Fibroblast of skin of left quadriceps (primary cell): ENCODE results near the gene LAMA3.

Experiments used
- DNase-seq, 2 experiments: peaks; one replicate each; pipeline ENCODE4 v3.0.0-alpha.2; 2013; ENCODE audit warnings: low read depth in 2 of 2

The LAMA3 gene

GRCh38 chr18:23875966-23876895, 187.0 kb downstream of the LAMA3 start:
- no peak for DNase-seq

GRCh38 chr18:23876921-23877320, 187.7 kb downstream of the LAMA3 start:
- DNase-seq = no peak

- DNase-seq = no peak
Measured at GRCh38 chr18:23877371-23877770, 188.1 kb downstream of the LAMA3 start.

- no peak for DNase-seq
Measured at GRCh38 chr18:23878336-23878900, 189.2 kb downstream of the LAMA3 start.

- DNase-seq = no peak
Measured at GRCh38 chr18:23879126-23879525, 189.9 kb downstream of the LAMA3 start.

- DNase-seq = no peak
Measured at GRCh38 chr18:23879544-23879943, 190.3 kb downstream of the LAMA3 start.

- no peak for DNase-seq
Measured at GRCh38 chr18:23879966-23880565, 190.8 kb downstream of the LAMA3 start.

- DNase-seq = no peak
Measured at GRCh38 chr18:23880931-23881617, 191.8 kb downstream of the LAMA3 start.

- no peak for DNase-seq
Measured at GRCh38 chr18:23881778-23882177, 192.5 kb downstream of the LAMA3 start.

- no peak for DNase-seq
Measured at GRCh38 chr18:23882616-23883276, 193.5 kb downstream of the LAMA3 start.

GRCh38 chr18:23883277-23883790, 194.1 kb downstream of the LAMA3 start:
- DNase-seq = no peak

- DNase-seq = no peak
Measured at GRCh38 chr18:23884681-23885375, 195.6 kb downstream of the LAMA3 start.

GRCh38 chr18:23885750-23886149, 196.5 kb downstream of the LAMA3 start:
- no peak for DNase-seq

- no peak for DNase-seq
Measured at GRCh38 chr18:23887035-23887434, 197.8 kb downstream of the LAMA3 start.

- no peak for DNase-seq
Measured at GRCh38 chr18:23887493-23887892, 198.2 kb downstream of the LAMA3 start.

GRCh38 chr18:23888881-23889280, 199.6 kb downstream of the LAMA3 start:
- no peak for DNase-seq

GRCh38 chr18:23889907-23890306, 200.7 kb downstream of the LAMA3 start:
- DNase-seq = no peak

- DNase-seq = peak; percentile 28 to 32
Measured at GRCh38 chr18:23890589-23890988, 201.3 kb downstream of the LAMA3 start.

GRCh38 chr18:23893653-23894052, 204.4 kb downstream of the LAMA3 start:
- no peak for DNase-seq

- no peak for DNase-seq
Measured at GRCh38 chr18:23894661-23895175, 205.5 kb downstream of the LAMA3 start.

- DNase-seq = no peak
Measured at GRCh38 chr18:23897291-23897690, 208.0 kb downstream of the LAMA3 start.
